ENCODE data around the gene SRPK1. TPM values are rescaled to one million over a fixed set of nuclear protein-coding genes. Genes with fewer than 3 reads are reported as not detected.

Gene SRPK1
- total RNA-seq, 2 experiments from 2014 or later: 130 to 138 TPM

DNA sequence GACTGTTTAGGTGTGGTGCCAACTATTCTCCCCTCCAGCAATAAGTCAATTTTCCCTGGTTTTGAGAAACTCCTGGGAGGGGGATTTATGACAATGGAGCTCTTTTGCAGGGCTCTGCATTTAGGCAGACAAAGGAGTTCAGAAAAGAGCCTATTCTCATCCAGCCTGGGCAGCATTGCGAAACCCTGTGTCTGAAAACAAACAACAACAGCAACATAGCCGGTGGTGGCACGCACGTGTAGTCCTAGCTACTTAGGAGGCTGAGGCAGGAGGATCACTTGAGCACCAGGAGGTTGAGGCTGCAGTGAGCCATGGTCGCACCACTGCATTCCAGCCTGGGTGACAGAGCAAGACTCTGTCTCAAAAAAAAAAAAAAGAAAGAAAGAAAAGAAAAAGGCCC lies 130.2 kb downstream of the SRPK1 start:
- ChIA-PET POLR2A (no interaction called here), CTCF (no interaction called here)

DNA sequence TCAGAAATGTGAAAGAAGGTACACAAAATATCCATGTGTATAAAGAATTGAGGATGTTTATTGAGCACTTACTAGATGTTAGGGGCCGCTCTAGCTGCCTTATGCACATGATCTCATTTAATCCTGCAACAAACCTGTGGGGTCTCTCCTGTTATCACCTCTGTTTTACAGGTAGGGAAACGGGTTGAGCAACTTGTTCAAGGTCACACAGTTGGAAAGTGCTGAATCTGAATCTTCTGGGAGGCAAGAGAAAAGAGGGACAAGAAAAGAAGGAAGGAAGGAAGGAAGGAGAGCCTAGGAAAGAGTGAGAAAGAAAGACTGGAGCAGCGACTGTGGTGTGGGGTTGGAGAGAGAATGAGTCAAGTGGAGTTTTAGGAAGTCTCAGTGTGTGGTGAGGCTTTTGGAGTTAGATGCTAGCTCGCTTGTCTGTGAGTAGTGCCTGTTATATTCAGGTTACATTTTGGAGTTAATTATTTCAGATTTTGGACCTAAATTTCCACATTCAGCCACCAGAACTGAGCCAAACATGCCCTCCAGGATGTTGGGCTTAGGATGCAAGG lies 132.4 kb downstream of the SRPK1 start:
- ChIA-PET CTCF (no interaction called here), POLR2A (no interaction called here)

DNA sequence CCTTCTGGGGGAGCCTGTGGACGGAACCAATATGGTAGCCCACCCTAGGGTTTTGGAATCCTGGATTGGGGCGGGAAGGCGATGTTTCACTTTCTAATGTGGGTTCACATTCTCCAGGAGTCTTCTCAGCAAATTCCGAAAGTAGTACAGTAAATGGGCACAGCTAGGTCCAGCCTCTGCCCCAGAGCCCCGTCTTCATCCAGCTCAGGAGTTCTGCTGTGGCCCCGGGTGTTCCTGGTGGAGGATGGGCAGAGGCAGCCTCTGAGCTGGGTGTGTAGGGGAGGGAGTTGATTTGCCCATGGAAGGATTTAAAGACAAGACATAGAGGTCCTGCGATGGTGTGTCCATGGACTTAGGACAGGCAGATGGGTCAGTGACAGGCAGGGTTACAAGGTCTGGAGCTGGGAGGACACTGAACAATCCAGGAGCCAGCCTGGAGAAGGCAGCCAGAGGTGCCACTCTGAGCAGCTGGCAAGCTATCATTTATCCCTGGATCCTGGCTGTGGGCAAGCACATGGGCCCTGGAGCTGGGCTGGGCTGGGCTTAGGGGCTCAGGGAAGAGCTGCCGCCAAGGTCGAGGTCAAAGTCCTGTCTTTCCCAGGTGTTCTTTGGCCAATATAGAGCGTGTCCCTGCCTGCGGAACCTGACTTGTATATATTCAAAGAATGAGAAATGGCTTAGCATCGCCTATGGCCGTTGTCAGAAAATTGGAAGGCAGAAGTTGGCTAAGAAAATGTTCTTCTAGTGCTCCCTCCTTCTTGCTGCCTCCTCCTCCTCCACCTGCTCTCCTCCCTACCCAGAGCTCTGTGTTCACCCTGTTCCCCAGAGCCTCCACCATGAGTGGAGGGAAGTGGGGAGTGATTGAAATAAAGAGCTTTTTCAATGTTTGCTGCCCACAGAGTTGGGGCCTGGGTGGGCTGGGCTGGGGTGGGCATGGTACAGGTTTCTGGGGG lies 133.4 kb downstream of the SRPK1 start:
- ChIA-PET CTCF (interaction anchor here (0.6 kb wide), 1 partner anchor 225 kb away, joined by 3 read pairs; no protein-coding TSS in a partner anchor), POLR2A (no interaction called here)

DNA sequence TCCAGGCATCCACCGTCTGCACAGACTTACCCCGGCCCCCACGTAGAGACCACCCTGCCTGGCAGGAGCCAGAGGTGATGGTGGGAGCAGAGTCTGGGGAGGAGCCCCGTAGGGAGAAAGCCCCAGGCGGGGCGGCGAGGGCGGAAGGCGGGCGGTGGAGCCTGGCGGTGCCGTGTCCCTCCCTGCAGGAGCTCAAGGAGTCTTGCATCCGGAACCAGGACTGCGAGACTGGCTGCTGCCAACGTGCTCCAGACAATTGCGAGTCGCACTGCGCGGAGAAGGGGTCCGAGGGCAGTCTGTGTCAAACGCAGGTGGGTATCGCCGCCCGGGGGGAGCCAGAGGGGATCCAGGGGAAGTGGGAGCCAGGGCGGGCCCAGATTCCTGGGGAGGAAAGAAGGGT lies 134.1 kb downstream of the SRPK1 start:
- ChIA-PET CTCF (no interaction called here), POLR2A (no interaction called here)

DNA sequence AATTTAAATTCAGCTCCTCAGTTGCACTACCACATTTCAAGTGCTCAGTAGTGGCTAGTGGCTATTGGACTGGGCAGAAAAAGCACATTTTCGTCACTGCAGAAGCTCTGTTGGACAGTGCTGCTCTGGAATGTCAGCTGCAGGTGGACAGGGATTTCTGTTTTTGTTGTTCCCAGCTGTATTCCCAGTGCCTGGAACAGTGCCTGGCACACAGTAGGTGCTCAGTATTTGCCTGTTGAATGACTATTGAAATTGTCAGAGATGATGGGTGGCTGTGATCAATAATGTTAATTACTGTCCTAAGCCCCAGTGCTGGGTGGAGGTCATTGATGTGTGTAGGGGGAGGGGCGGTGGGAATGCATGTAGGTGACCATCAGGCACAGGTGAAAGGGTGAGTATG lies 134.6 kb downstream of the SRPK1 start:
- ChIA-PET CTCF (no interaction called here), POLR2A (no interaction called here)

DNA sequence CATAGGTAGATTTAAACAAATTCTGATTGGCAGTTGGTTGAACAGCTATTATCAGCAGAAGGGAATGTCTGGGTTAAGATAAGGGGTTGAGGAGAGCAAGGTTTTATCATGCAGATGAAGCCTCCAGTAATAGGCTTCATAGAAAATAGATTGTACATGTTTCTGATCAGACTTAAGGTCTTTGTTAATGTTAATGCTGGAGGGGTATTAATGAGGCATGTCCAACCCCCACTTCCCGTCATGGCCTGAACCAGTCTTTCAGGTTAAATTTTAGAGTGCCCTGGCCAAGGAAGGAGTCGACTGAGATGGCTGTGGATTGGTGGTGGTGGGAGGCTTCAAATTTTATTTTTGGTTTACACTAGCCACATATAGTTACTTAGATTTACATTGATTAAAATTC lies 136.7 kb downstream of the SRPK1 start:
- POLR2A ChIA-PET: no interaction called here
- CTCF ChIA-PET: interaction anchor here (0.7 kb wide), 1 partner anchor 74 kb away, joined by 4 read pairs; no protein-coding TSS in a partner anchor

Other genes starting within 250 kb of the SRPK1 start
- gene FKBP5, start 232.2 kb downstream of the SRPK1 start, total RNA-seq: 10 to 100 TPM; 65.1 to 66.9 TPM
- under 1 TPM; 0.38 to 0.42 TPM for gene ARMC12, start 184.1 kb downstream of the SRPK1 start, total RNA-seq
- not detected for gene CLPSL2, start 144.5 kb downstream of the SRPK1 start, total RNA-seq
- not detected for gene CLPSL1, start 140.1 kb downstream of the SRPK1 start, total RNA-seq
- gene CLPS, start 123.8 kb downstream of the SRPK1 start, total RNA-seq: not detected
- gene LHFPL5, start 115.7 kb downstream of the SRPK1 start, total RNA-seq: not detected
- gene SLC26A8, start 103.5 kb upstream of the SRPK1 start, total RNA-seq: not detected
- gene MAPK14, start 106.7 kb upstream of the SRPK1 start, total RNA-seq: 10 to 100 TPM; 41.6 to 44.7 TPM
- 10 to 100 TPM; 70.1 to 71.1 TPM for gene MAPK13, start 209.4 kb upstream of the SRPK1 start, total RNA-seq